Thymus (tissue), 11 donors: ENCODE measurements around the gene CELSR3. TPM values are rescaled to one million over a fixed set of nuclear protein-coding genes. Genes with fewer than 3 reads are reported as not detected.

Source experiments
- DNase-seq, 9 donors: peaks; one replicate each; pipeline ENCODE4 v3.0.0-alpha.2; 2013; ENCODE audit warnings: low spot score in 9 of 9, low read depth in 6 of 9, missing footprints in 1 of 9
- H3K27ac ChIP-seq, 2 donors: one replicate each; pipeline ENCODE4 v1.5.1; 2013; ENCODE audit warnings: control low read depth in 1 of 2, low read depth in 1 of 2, low read length in 1 of 2, mild to moderate bottlenecking in 1 of 2, moderate library complexity in 1 of 2
- H3K27me3 ChIP-seq, 2 donors: one replicate each; pipeline ENCODE4 v1.5.1; 2013; ENCODE audit warnings: low read length in 1 of 2; ENCODE audit not compliant: control insufficient read depth in 2 of 2, insufficient read depth in 1 of 2
- H3K36me3 ChIP-seq, 2 donors: one replicate each; pipeline ENCODE4 v1.5.1; 2013; ENCODE audit warnings: low read length in 1 of 2, mild to moderate bottlenecking in 1 of 2, moderate library complexity in 1 of 2; ENCODE audit not compliant: control insufficient read depth in 2 of 2, insufficient read depth in 2 of 2
- H3K4me1 ChIP-seq, 2 donors: one replicate each; pipeline ENCODE4 v1.5.1; 2013; ENCODE audit warnings: low read length in 2 of 2; ENCODE audit not compliant: control insufficient read depth in 2 of 2, insufficient read depth in 2 of 2
- H3K4me3 ChIP-seq, 2 donors: one replicate each; pipeline ENCODE4 v1.5.1; 2013; ENCODE audit warnings: low read length in 2 of 2, control low read depth in 1 of 2, mild to moderate bottlenecking in 1 of 2
- H3K9me3 ChIP-seq, 2 donors: one replicate each; pipeline ENCODE4 v1.5.1; 2013; ENCODE audit warnings: low read length in 1 of 2, mild to moderate bottlenecking in 1 of 2; ENCODE audit not compliant: control insufficient read depth in 2 of 2, insufficient read depth in 1 of 2
- WGBS: extraction: QIAGEN DNeasy Blood & Tissue Kit; methylation state at CpG from one replicate; pipeline ENCODE4 v1.1.7; 2013; 5-methylcytosine and 5-hydroxymethylcytosine counted together
- polyA plus RNA-seq: library from polyadenylated mRNA; stranded (reverse); fragments of 200-250 nt; gene quantifications from one replicate; pipeline ENCODE4 v1.2.3, GENCODE V29; 2013
- total RNA-seq: library from RNA; stranded (reverse); fragments of 120-200 nt; gene quantifications from one replicate; pipeline ENCODE4 v1.2.4, GENCODE V29; 2013
- donor health status: healthy.

CELSR3 gene
- total and polyA plus RNA-seq, 2 donors, result 0.38 to 1.4 TPM

- peaks cover 50 to 77% of the 10 kb centered on the region in 2 donors for H3K36me3 ChIP-seq
- no peak overlapping the region for H3K27ac ChIP-seq
- H3K27me3 ChIP-seq, result no peaks in the 10 kb centered on the region
- WGBS, result 99% methylated on average over 8 of the region's 8 CpGs
- H3K4me3 ChIP-seq, result no peak overlapping the region
- no peaks in the 10 kb centered on the region for H3K9me3 ChIP-seq
- DNase-seq, result no peak
- no peaks in the 10 kb centered on the region for H3K4me1 ChIP-seq
Measured at GRCh38 chr3:48698891-48699290, 36.2 kb upstream of the CELSR3 start.

- H3K9me3 ChIP-seq, result no peaks in the 10 kb centered on the region
- H3K36me3 ChIP-seq, result peaks cover 57 to 85% of the 10 kb centered on the region in 2 donors
- no peak overlapping the region for H3K27ac ChIP-seq
- DNase-seq, result no peak
- WGBS, result 98% methylated on average over 3 of the region's 3 CpGs
- no peak overlapping the region for H3K4me3 ChIP-seq
- H3K27me3 ChIP-seq, result no peaks in the 10 kb centered on the region
- H3K4me1 ChIP-seq, result no peaks in the 10 kb centered on the region
Measured at GRCh38 chr3:48697952-48698351, 35.3 kb upstream of the CELSR3 start.

- H3K27me3 ChIP-seq, result no peaks in the 10 kb centered on the region
- peaks cover 62 to 90% of the 10 kb centered on the region in 2 donors for H3K36me3 ChIP-seq
- H3K9me3 ChIP-seq, result no peaks in the 10 kb centered on the region
- no peak overlapping the region for H3K4me3 ChIP-seq
- no peak overlapping the region for H3K27ac ChIP-seq
- no peaks in the 10 kb centered on the region for H3K4me1 ChIP-seq
- no peak for DNase-seq
Measured at GRCh38 chr3:48696601-48697000, 33.9 kb upstream of the CELSR3 start.

- DNase-seq, result no peak
- Histone ChIP-seq H3K27me3 (no peaks in the 10 kb centered on the region), H3K36me3 (peaks cover 67 to 94% of the 10 kb centered on the region in 2 donors), H3K4me1 (no peaks in the 10 kb centered on the region), H3K27ac (no peak overlapping the region), H3K4me3 (no peak overlapping the region), H3K9me3 (no peaks in the 10 kb centered on the region)
- 98% methylated on average over 5 of the region's 5 CpGs for WGBS
Measured at GRCh38 chr3:48696156-48696555, 33.5 kb upstream of the CELSR3 start.

DNA sequence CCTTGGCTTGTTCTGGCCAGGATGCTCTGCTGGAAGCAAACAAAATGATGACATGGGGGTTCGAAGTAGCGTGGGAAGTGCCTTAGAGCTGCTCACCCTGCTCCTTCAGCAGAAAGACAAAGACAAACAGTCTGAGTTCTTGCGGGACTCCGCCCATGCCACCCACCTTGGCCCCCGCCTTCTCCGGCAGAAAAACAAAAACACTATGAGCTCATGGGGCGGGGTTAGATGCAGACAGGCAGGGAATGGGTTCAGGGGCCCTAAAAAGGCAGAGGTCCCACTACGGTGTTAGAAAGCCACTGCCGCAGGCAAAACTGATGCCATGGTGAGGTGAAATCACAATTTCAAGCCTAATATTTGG lies 32.7 kb upstream of the CELSR3 start:
- 93% methylated on average over 9 of the region's 9 CpGs for WGBS
- Histone ChIP-seq H3K27ac (no peak overlapping the region), H3K4me3 (no peak overlapping the region), H3K27me3 (no peaks in the 10 kb centered on the region), H3K9me3 (no peaks in the 10 kb centered on the region), H3K36me3 (peaks cover 74 to 94% of the 10 kb centered on the region in 2 donors), H3K4me1 (no peaks in the 10 kb centered on the region)
- DNase-seq, result no peak

- Histone ChIP-seq H3K27me3 (no peaks in the 10 kb centered on the region), H3K4me3 (no peak overlapping the region), H3K4me1 (no peaks in the 10 kb centered on the region), H3K9me3 (no peaks in the 10 kb centered on the region), H3K27ac (peak overlapping the region in 1 of 2 donors; percentile 25), H3K36me3 (peaks cover 80 to 95% of the 10 kb centered on the region in 2 donors)
- DNase-seq, result no peak
- 97% methylated on average over 23 of the region's 23 CpGs for WGBS
Measured at GRCh38 chr3:48694610-48695392, 32.1 kb upstream of the CELSR3 start.

GRCh38 chr3:48693826-48694225 lies 31.1 kb upstream of the CELSR3 start:
- 98% methylated on average over 8 of the region's 8 CpGs for WGBS
- Histone ChIP-seq H3K9me3 (no peaks in the 10 kb centered on the region), H3K36me3 (peaks cover 83 to 95% of the 10 kb centered on the region in 2 donors), H3K27ac (no peak overlapping the region), H3K4me3 (no peak overlapping the region), H3K4me1 (no peaks in the 10 kb centered on the region), H3K27me3 (no peaks in the 10 kb centered on the region)
- DNase-seq, result no peak

DNA sequence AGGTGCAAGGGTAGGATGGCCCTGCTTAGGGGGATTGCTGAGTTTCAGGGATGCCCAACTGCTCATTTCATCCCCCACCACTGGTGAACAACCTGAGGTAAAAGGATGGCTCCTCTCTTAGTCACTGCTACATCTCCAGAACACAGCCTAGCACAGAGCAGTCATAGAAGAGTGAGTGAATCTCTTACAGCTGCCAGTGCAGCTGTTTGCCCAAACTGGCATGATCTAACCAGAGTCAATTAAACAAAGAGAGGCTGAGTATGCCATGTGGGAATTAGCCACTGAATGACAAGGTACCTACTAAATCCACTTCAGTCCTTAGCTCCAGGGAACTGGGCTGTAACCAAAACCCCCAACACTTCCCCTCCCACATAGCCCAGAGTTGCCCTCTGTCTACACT lies 29.9 kb upstream of the CELSR3 start:
- no peak overlapping the region for H3K27ac ChIP-seq
- H3K9me3 ChIP-seq, result no peaks in the 10 kb centered on the region
- H3K4me3 ChIP-seq, result no peak overlapping the region
- H3K36me3 ChIP-seq, result peaks cover 84 to 95% of the 10 kb centered on the region in 2 donors
- no peaks in the 10 kb centered on the region for H3K27me3 ChIP-seq
- no peak for DNase-seq
- no peaks in the 10 kb centered on the region for H3K4me1 ChIP-seq

GRCh38 chr3:48690846-48691458 lies 28.3 kb upstream of the CELSR3 start:
- DNase-seq, result no peak
- Histone ChIP-seq H3K9me3 (no peaks in the 10 kb centered on the region), H3K36me3 (peaks cover 81 to 88% of the 10 kb centered on the region in 2 donors), H3K4me3 (no peak overlapping the region), H3K27ac (no peak overlapping the region), H3K4me1 (peaks cover 0 to 7% of the 10 kb centered on the region in 2 donors), H3K27me3 (no peaks in the 10 kb centered on the region)
- 97% methylated on average over 2 of the region's 2 CpGs for WGBS
